ENCODE data around the gene LY6G6F.
A peak's percentile ranks its signal among the peaks of the same experiment; 100 is the strongest.

The LY6G6F gene

GRCh38 chr6:31706599-31706998 lies at the start of gene LY6G6F:
TSS of gene LY6G6F (plus strand) at chr6:31706866. CDS start at chr6:31706907, 41 bp downstream.
- DNase-seq (ENCODE audit: low read depth) = no peak
- H3K4me3 ChIP-seq (ENCODE audit: low read length) = no peak within 1 kb of the TSS
- TF ChIP-seq CTCF (conservative IDR thresholded peaks at IDR 0.05; ENCODE audit: low read depth, low read length) = no peak

GRCh38 chr6:31657406-31658157 lies 49.1 kb upstream of the LY6G6F start:
- DNase-seq (ENCODE audit: low read depth) = no peak
- no peak overlapping the region for H3K4me3 ChIP-seq (ENCODE audit: low read length)
- no peak for TF ChIP-seq CTCF (conservative IDR thresholded peaks at IDR 0.05; ENCODE audit: low read depth, low read length)

GRCh38 chr6:31658158-31658688 lies 48.4 kb upstream of the LY6G6F start:
- no peak overlapping the region for H3K4me3 ChIP-seq (ENCODE audit: low read length)

GRCh38 chr6:31658983-31659648 lies 47.5 kb upstream of the LY6G6F start:
- H3K4me3 ChIP-seq (ENCODE audit: low read length) = peak overlapping the region; percentile 91
- no peak for DNase-seq (ENCODE audit: low read depth)
- TF ChIP-seq CTCF (conservative IDR thresholded peaks at IDR 0.05; ENCODE audit: low read depth, low read length) = no peak

More at GRCh38 chr6:31658158-31658688, 48.4 kb upstream of the LY6G6F start:
- TF ChIP-seq CTCF (conservative IDR thresholded peaks at IDR 0.05; ENCODE audit: low read depth, low read length) = no peak
- no peak for DNase-seq (ENCODE audit: low read depth)

GRCh38 chr6:31659649-31660380 lies 46.9 kb upstream of the LY6G6F start:
- DNase-seq (ENCODE audit: low read depth) = no peak
- TF ChIP-seq CTCF (conservative IDR thresholded peaks at IDR 0.05; ENCODE audit: low read depth, low read length) = no peak
- H3K4me3 ChIP-seq (ENCODE audit: low read length) = peak overlapping the region; percentile 91

- peak within 1 kb of the TSS; percentile 91 for H3K4me3 ChIP-seq (ENCODE audit: low read length)
- TF ChIP-seq CTCF (conservative IDR thresholded peaks at IDR 0.05; ENCODE audit: low read depth, low read length) = no peak
- no peak for DNase-seq (ENCODE audit: low read depth)
These were observed 46.0 kb upstream of the LY6G6F start, which contains the start of gene C6orf47 for GRCh38 chr6:31660381-31661261. TSS of gene C6orf47 (minus strand) at chr6:31660778. CDS start at chr6:31659947, 831 bp downstream.

All from retinal pigment epithelial cell (primary cell).